Transverse colon (tissue), 4 donors: ENCODE measurements around the gene DCANP1.

Experiments
- EP300 ChIP-seq: sonication (generic); formaldehyde crosslinking; IDR thresholded peaks from one replicate; pipeline ENCODE4 v1.6.1; 2017; ENCODE audit warnings: antibody characterized with exemption, low read depth
- POLR2A ChIP-seq: fragments of 450-650 bp; IDR thresholded peaks from one replicate; pipeline ENCODE4 v1.6.1; 2016; ENCODE audit warnings: antibody characterized with exemption, mild to moderate bottlenecking, moderate library complexity
- POLR2AphosphoS5 ChIP-seq, 3 donors: sonication (generic); formaldehyde crosslinking; IDR thresholded peaks; one replicate each; pipeline ENCODE4 v1.6.1; 2016; ENCODE audit warnings: antibody characterized with exemption in 3 of 3
- TF ChIP-seq, protein P1 (sequence below), 5 experiments: fragments of 200-600 bp in 3 of 5; fragments of 450-650 bp in 2 of 5; sonication (generic) in 3 of 5; IDR thresholded peaks; 1 replicate in 2 of 5; 2 replicates in 3 of 5; pipeline ENCODE4 v1.5.1; 2016 to 2017; ENCODE audit warnings: antibody characterized with exemption in 5 of 5, inconsistent platforms in 3 of 5, mild to moderate bottlenecking in 2 of 5, moderate library complexity in 1 of 5

DNA sequence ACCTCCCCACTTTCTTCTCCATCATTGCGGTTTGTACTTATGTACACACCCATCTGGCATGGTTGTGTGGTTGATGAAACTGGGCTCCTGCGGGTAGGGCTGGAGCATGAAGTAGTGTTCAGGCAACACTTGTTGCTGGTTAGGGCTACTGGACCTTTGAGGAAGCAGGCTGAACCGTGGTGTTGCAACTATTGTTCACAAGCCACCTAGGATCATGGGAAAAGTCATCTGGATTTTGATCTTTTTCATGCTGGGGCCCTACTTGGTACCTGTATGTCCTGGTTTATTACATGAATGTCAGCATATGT is 45.1 kb upstream of the DCANP1 start:
- TF ChIP-seq, protein P1, sequence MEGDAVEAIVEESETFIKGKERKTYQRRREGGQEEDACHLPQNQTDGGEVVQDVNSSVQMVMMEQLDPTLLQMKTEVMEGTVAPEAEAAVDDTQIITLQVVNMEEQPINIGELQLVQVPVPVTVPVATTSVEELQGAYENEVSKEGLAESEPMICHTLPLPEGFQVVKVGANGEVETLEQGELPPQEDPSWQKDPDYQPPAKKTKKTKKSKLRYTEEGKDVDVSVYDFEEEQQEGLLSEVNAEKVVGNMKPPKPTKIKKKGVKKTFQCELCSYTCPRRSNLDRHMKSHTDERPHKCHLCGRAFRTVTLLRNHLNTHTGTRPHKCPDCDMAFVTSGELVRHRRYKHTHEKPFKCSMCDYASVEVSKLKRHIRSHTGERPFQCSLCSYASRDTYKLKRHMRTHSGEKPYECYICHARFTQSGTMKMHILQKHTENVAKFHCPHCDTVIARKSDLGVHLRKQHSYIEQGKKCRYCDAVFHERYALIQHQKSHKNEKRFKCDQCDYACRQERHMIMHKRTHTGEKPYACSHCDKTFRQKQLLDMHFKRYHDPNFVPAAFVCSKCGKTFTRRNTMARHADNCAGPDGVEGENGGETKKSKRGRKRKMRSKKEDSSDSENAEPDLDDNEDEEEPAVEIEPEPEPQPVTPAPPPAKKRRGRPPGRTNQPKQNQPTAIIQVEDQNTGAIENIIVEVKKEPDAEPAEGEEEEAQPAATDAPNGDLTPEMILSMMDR (IDR thresholded peaks at IDR 0.05) = no peak
- TF ChIP-seq POLR2A (no peak), POLR2AphosphoS5 (IDR thresholded peaks at IDR 0.05) (no peak), EP300 (no peak)
